Middle frontal gyrus (tissue), 1 donor: ENCODE data around the gene ZNF346.

Experiments
- DNase-seq: peaks from one replicate; pipeline ENCODE4 v3.0.0-alpha.2; 2015; ENCODE audit warnings: low spot score; ENCODE audit errors: extremely low spot score

Gene ZNF346

GRCh38 chr5:177093803-177094202 is 71.3 kb downstream of the ZNF346 start:
- no peak for DNase-seq

GRCh38 chr5:177094224-177095087 is 72.0 kb downstream of the ZNF346 start:
- DNase-seq = no peak

- no peak for DNase-seq
Observed at GRCh38 chr5:177095088-177095669, 72.7 kb downstream of the ZNF346 start.

- no peak for DNase-seq
Observed at GRCh38 chr5:177096162-177097015, 73.9 kb downstream of the ZNF346 start.

GRCh38 chr5:177097016-177097985 is 74.8 kb downstream of the ZNF346 start:
- DNase-seq = no peak

- DNase-seq = no peak
Observed at GRCh38 chr5:177098120-177098469, 75.6 kb downstream of the ZNF346 start.

GRCh38 chr5:177098470-177099141 is 76.1 kb downstream of the ZNF346 start:
- no peak for DNase-seq

- no peak for DNase-seq
Observed at GRCh38 chr5:177099422-177100093, 77.1 kb downstream of the ZNF346 start.

GRCh38 chr5:177100714-177101121 is 78.2 kb downstream of the ZNF346 start:
- DNase-seq = no peak

- no peak for DNase-seq
Observed at GRCh38 chr5:177103523-177104253, 81.2 kb downstream of the ZNF346 start.

GRCh38 chr5:177105691-177106476 is 83.4 kb downstream of the ZNF346 start:
- DNase-seq = no peak

GRCh38 chr5:177107159-177107558 is 84.7 kb downstream of the ZNF346 start:
- no peak for DNase-seq

GRCh38 chr5:177109810-177110209 is 87.3 kb downstream of the ZNF346 start:
- DNase-seq = no peak

GRCh38 chr5:177111720-177112394 is 89.4 kb downstream of the ZNF346 start:
- DNase-seq = no peak

GRCh38 chr5:177112589-177113220 is 90.2 kb downstream of the ZNF346 start:
- no peak for DNase-seq

GRCh38 chr5:177113566-177114424 is 91.3 kb downstream of the ZNF346 start:
- DNase-seq = peak; percentile 62
